Stimulated activated CD8-positive, alpha-beta memory T cell treated with anti-CD3 and anti-CD28 coated beads, Interleukin-2, amount 100 ng/mL, for 48 hours (primary cell): ENCODE measurements around the gene MED1.
"Not testable (repeated sequence)": the region's sequence is repeated elsewhere in the genome, so short reads cannot be mapped to it uniquely, and the experiment has no call there.

Source experiments
- DNase-seq, 2 donors: peaks; one replicate each; pipeline ENCODE4 v3.0.0-alpha.2; 2020; ENCODE audit warnings: low read depth in 2 of 2

The MED1 gene, protein sequence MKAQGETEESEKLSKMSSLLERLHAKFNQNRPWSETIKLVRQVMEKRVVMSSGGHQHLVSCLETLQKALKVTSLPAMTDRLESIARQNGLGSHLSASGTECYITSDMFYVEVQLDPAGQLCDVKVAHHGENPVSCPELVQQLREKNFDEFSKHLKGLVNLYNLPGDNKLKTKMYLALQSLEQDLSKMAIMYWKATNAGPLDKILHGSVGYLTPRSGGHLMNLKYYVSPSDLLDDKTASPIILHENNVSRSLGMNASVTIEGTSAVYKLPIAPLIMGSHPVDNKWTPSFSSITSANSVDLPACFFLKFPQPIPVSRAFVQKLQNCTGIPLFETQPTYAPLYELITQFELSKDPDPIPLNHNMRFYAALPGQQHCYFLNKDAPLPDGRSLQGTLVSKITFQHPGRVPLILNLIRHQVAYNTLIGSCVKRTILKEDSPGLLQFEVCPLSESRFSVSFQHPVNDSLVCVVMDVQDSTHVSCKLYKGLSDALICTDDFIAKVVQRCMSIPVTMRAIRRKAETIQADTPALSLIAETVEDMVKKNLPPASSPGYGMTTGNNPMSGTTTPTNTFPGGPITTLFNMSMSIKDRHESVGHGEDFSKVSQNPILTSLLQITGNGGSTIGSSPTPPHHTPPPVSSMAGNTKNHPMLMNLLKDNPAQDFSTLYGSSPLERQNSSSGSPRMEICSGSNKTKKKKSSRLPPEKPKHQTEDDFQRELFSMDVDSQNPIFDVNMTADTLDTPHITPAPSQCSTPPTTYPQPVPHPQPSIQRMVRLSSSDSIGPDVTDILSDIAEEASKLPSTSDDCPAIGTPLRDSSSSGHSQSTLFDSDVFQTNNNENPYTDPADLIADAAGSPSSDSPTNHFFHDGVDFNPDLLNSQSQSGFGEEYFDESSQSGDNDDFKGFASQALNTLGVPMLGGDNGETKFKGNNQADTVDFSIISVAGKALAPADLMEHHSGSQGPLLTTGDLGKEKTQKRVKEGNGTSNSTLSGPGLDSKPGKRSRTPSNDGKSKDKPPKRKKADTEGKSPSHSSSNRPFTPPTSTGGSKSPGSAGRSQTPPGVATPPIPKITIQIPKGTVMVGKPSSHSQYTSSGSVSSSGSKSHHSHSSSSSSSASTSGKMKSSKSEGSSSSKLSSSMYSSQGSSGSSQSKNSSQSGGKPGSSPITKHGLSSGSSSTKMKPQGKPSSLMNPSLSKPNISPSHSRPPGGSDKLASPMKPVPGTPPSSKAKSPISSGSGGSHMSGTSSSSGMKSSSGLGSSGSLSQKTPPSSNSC (N-terminal part only)

DNA sequence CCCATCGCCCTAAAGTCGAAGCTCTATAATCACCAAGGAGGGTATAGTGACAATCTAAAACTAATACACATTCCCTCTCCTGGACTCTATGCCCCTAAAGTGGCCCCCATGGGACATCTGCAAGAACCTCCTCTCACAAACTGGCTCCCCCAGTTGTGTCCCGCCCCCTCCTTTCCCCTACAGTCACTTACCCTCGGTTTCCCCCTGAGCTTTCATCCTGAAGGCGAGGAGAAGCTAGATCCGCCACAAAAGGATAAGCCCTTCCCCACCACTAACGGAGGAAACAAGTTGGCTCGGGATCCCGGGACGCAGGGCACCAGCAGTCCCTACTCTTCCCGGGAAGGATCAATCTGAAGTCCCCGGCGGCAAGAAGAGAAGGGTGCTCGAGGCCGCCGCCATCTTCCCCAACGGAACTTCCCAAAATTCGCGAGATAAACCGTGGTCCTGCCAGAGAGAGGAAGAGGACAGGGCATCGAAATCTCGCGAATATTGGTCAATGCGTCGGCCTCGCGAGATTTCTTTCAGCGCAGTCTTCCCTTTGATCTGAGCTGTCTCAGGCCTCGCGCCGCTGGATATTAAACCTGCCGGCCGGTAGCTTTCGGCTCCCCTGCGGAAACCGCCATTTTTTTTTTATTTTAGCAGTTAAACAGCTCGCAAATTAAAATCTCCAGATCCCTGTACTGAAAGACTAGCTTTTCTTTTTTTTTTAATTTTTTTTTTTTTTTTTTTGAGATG, at the start of gene MED1:
MED1 (minus strand) TSS at position 417 of the 735 bp plus-strand sequence; CDS start at position 216, 201 bp downstream.
- peak; percentile 82 to 86 for DNase-seq

DNA sequence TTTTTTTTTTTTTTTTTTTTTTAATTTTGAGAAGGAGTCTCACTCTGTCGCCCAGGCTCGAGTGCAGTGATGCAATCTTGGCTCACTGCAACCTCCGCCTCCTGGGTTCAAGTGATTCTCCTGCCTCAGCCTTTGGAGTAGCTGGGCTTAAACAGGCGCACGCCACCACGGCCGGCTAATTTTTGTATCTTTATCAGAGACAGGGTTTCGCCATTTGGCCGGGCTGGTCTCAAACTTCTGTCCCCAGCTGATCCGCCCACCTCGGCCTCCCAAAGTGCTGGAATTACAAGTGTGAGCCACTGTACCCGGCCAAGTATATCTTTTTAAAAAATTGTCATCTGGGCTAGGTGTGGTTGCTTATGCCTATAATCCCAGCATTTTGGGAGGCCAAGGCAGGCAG, 45.9 kb upstream of the MED1 start:
- not testable (repeated sequence) for DNase-seq

DNA sequence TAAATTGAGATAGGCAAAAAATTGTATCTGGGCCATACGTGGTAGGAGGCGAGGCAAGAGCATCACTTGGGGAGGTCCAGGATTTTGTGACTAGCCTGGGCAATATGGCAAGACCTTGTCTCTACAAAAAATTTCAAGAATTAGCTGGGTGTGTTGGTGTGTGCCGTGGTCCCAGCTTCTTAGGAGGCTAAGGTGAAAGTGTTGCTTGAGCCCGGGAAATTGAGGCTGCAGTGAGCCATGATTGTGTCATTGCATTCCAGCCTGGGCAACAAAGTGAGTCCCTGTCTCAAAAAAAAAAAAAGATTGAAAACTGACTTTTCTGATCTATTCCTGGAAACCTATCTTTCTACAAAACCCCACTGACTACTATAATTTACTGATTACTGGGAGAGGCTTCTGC, 36.9 kb upstream of the MED1 start:
- no peak for DNase-seq

DNA sequence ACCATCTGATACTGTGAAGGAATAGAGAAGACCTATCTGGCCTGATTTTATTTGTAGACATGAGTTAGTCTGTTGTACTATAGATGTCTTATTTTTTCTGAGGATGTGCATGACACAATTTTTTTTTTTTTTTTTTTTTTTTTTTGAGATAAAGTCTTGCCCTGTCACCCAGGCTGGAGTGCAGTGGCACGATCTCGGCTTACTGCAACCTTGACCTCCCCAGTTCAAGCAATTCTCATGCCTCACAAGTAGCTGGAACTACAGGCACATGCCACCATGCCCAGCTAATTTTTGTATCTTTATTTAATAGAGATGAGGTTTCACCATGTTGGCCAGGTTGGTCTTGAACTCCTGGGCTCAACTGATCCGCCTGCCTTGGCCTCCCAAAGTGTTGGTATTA, 36.4 kb upstream of the MED1 start:
- DNase-seq = not testable (repeated sequence)

DNA sequence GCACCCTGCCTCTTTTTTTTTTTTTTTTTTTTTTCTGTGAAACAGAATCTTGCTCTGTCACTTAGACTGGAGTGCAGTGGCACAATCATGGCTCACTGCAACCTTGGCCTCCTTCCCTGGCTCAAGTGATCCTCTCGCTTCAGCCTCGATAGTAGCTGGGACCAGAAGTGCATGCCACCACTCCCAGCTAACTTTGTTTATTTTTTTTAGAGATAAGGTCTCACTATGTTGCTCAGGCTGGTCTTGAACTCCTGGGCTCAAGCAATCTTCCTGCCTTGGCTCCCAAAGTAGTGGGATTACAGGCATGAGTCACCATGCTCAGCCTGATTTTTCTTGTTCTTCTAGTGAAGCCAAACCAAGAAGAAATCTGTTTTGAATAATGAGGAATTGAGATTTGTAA, 35.2 kb upstream of the MED1 start:
- no peak for DNase-seq

DNA sequence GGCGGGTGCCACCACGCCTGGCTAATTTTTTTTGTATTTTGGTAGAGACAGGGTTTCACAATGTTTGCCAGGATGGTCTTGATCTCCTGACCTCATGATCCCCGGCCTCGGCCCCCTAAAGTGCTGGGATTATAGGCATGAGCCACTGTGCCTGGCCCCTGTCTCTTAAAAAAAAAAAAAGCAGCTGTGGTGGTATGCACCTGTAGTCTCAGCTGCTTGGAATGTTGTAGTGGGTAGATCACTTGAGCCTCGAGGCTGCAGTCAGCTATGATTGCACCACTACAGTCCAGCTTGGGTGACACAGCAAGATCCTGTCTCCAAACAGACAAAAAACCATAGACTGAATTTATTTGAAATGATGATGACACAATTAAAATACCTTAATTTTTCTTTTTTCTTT, 34.5 kb upstream of the MED1 start:
- no peak for DNase-seq

DNA sequence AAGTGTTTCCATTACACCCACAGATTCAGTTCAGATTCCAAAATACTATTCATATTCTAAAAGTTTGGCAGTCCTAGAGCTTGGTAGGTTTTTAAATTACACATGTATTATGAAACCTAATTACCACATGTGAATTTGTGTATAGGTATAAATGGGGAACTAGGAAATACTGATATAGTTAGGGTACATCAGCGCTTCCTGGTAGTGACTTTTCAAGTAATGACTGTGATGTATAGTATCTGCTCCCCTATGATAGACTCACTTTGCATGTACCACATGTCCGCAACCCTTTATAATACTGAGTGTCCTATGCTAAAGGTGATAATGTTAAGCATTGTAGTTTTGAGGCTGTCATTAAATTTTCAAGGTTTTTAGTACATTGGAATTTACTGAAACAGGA, 33.1 kb upstream of the MED1 start:
- DNase-seq = no peak

DNA sequence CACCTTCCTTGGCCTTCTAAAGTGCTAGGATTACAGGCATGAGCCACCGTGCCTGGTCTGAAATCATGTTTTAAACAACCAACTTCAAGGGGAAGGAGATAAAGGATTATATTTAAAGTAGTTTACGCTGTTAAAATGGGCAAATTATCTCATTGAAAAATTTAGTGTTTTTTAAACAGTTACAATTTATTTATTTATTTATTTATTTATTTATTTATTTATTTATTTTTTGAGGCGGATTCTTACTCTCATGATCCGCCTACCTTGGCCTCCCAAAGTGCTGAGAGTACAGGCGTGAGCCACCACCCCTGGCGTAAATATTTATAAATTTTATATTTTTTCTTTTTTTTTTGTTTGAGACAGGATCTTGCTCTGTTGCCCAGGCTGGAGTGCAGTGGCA, 32.4 kb upstream of the MED1 start:
- DNase-seq = no peak

DNA sequence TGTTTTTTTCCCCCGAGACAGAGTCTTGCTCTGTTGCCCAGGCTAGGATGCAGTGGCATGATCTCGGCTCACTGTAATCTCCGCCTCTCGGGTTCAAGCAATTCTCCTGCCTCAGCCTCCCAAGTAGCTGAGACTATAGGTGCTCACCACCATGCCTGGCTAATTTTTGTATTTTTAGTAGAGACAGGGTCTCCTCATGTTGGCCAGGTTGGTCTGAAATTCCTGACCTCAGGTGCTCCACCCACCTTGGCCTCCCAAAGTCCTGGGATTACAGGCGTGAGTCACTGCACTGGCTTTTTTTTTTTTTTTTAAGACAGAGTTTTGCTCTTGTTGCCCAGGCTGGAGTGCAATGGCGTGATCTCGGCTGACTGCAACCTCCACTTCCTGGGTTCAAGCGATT, 28.6 kb upstream of the MED1 start:
- not testable (repeated sequence) for DNase-seq

DNA sequence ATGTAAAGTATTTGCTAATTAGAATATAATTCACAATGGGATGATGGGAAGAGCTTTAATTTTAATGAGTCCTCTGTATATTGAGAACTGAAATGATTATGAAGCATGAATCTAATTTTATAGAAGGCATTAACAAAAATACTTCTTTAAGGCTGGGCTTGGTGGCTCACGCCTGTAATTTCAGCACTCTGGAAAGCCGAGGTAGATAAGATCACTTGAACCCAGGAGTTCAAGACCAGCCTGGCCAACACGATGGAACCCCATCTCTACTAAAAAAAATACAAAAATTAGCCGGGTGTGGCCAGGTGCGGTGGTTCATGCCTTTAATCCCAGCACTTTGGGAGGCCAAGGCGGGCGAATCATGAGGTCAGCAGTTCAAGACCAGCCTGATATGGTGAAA, 22.2 kb upstream of the MED1 start:
- DNase-seq = no peak

DNA sequence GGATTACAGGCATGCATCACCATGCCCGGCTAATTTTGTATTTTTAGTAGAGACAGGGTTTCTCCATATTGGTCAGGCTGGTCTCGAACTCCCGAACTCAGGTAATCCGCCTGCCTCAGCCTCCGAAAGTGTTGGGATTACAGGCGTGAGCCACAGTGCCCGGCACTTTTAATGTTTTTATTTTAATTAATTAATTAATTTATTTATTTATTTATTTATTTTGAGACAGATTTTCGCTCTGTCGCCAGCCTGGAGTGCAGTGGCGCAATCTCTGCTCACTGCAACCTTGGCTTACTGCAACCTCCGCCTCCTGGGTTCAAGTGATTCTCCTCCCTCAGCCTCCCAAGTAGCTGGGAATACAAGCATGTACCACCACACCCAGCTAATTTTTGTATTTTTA, 17.5 kb upstream of the MED1 start:
- DNase-seq = not testable (repeated sequence)

DNA sequence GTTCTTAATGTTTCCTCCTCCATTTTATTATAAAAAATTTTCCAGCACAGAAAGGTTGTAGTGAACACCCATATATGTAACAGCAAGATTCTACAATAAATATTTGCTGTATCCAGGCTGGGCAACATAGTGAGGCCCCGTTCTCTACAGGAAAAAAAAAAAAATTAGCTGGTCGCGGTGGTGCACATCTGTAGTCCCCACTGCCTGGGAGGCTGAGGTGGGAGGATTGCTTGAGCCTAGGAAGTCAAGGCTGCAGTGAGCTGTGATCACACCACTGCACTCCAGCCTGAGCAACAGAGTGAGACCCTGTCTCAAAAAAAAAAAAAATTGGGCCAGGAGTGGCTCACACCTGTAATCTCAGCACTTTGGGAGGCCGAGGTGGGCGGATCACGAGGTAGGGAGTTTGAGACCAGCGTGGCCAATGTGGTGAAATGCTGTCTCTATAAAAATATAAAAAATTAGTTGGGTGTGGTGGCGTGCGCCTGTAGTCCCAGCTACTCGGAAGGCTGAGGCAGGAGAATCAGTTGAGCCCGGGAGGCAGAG, 13.6 kb upstream of the MED1 start:
- DNase-seq = not testable (repeated sequence)

DNA sequence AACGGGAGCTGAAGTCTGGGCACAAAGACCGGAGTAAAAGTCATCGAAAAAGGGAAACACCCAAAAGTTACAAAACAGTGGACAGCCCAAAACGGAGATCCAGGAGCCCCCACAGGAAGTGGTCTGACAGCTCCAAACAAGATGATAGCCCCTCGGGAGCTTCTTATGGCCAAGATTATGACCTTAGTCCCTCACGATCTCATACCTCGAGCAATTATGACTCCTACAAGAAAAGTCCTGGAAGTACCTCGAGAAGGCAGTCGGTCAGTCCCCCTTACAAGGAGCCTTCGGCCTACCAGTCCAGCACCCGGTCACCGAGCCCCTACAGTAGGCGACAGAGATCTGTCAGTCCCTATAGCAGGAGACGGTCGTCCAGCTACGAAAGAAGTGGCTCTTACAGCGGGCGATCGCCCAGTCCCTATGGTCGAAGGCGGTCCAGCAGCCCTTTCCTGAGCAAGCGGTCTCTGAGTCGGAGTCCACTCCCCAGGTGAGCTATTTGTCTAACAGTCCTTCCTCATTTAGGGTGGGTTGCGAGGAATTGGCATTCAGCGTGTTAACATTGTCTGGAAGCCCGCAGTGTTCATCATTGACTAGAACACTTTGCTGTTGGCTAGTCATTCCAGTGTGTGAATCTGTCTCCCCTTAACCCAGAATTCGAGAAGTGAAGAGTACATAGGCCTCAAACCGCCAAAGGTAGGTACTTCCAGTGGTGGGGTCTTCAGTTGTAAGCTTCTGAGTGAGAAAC, 11.7 kb upstream of the MED1 start:
- DNase-seq = no peak

DNA sequence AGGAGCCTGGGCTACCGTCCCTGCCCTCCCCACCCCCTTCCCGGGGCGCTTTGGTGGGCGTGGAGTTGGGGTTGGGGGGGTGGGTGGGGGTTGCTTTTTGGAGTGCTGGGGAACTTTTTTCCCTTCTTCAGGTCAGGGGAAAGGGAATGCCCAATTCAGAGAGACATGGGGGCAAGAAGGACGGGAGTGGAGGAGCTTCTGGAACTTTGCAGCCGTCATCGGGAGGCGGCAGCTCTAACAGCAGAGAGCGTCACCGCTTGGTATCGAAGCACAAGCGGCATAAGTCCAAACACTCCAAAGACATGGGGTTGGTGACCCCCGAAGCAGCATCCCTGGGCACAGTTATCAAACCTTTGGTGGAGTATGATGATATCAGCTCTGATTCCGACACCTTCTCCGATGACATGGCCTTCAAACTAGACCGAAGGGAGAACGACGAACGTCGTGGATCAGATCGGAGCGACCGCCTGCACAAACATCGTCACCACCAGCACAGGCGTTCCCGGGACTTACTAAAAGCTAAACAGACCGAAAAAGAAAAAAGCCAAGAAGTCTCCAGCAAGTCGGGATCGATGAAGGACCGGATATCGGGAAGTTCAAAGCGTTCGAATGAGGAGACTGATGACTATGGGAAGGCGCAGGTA, 11.0 kb upstream of the MED1 start:
- peak in 1 of 2 donors; percentile 54 for DNase-seq

DNA sequence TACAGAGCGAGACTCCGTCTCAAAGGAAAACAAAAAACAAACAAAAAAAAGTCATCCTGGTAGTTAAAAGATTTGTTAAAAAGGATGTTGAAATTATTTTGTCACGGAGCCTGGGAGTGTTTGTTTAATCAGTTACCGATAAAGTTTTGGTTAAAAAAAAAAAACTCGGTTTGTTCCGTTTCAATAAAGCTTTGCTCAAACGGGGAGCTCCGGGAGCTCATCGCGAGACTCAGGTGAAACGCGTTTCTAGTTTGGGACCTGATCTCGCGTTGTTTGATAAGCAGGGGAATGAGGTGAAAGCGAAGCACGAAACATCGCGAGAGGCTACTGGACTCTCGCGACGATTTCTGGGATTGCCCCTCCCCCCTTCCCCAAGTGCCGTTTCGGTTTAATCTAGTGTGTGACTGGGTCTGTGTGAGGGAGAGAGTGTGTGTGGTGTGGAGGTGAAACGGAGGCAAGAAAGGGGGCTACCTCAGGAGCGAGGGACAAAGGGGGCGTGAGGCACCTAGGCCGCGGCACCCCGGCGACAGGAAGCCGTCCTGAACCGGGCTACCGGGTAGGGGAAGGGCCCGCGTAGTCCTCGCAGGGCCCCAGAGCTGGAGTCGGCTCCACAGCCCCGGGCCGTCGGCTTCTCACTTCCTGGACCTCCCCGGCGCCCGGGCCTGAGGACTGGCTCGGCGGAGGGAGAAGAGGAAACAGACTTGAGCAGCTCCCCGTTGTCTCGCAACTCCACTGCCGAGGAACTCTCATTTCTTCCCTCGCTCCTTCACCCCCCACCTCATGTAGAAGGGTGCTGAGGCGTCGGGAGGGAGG, 10.3 kb upstream of the MED1 start, which contains the start of gene CDK12:
CDK12 (plus strand) TSS at position 374 of the 813 bp plus-strand sequence. CDS start 586 bp downstream, outside the sequence.
- peak; percentile 75 to 86 for DNase-seq

DNA sequence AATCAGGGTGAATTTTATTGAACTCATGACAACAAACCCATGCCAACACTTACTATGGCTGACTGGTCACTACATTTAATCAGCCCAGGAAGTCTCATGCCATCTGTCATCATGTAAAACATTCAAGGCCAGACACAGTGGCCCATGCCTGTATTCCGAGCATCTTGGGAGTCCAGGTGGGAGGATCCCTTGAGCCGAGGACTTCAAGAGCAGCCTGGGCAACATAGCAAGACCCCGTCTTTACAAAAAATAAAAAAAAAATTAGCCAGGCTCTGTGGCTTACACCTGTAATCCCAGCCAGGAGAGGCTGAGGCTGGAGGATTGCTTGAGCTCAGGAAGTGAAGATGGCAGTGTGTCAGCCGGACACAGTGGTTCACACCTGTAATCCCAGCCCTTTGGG, 4.9 kb upstream of the MED1 start:
- DNase-seq = no peak

DNA sequence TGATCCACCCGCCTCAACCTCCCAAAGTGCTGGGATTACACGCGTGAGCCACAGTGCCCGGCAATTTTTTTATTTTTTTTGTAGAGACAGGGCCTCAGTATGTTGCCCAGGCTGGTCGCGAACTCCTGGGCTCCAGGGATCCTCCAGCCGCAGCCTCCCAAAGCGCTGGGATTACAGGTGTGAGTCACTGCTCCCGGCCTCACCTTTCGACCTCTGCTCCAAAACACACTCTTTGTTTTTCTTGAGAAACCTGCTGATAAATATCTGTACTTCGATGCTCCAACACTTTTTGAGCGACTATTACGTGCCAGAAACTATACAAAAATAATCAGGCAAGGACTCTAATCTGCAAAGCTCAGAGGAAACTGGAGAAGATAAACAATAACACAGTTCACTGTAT, 1.0 kb downstream of the MED1 start:
- no peak for DNase-seq

DNA sequence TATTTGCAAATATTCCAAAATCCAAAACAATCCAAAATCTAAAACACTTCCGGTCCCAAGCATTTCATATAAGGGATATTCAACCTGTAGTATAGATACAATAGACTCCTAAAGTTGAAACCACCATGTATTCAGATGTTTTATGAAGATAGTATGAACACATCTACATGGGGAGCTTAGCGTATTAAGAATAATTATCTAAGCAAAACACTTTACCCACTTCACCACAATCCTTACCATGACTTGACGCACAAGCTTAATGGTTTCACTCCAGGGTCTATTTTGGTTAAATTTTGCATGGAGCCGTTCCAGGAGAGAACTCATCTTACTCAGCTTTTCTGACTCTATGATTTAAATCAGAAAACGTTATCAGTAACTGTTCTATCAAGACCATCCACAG, 3.5 kb downstream of the MED1 start:
- no peak for DNase-seq

DNA sequence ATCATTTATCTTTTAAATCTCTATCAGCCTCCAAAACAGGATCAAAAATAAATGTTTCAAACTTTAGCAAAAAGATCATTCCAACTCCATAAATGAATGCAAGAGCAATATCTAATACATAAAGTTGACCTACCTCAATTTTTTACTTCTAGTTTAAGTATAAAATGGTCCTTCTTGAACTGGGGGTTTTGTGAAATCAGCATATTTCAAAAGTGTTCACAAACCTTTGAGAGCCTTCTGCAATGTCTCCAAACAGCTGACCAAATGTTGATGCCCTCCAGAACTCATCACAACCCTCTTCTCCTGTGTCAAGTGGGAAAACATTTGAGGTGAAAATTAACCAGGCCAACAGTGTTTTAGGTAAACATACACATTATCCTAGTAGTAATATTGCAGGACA, 7.7 kb downstream of the MED1 start:
- no peak for DNase-seq
